ENCODE results near the gene MMS19.

The MMS19 gene, protein sequence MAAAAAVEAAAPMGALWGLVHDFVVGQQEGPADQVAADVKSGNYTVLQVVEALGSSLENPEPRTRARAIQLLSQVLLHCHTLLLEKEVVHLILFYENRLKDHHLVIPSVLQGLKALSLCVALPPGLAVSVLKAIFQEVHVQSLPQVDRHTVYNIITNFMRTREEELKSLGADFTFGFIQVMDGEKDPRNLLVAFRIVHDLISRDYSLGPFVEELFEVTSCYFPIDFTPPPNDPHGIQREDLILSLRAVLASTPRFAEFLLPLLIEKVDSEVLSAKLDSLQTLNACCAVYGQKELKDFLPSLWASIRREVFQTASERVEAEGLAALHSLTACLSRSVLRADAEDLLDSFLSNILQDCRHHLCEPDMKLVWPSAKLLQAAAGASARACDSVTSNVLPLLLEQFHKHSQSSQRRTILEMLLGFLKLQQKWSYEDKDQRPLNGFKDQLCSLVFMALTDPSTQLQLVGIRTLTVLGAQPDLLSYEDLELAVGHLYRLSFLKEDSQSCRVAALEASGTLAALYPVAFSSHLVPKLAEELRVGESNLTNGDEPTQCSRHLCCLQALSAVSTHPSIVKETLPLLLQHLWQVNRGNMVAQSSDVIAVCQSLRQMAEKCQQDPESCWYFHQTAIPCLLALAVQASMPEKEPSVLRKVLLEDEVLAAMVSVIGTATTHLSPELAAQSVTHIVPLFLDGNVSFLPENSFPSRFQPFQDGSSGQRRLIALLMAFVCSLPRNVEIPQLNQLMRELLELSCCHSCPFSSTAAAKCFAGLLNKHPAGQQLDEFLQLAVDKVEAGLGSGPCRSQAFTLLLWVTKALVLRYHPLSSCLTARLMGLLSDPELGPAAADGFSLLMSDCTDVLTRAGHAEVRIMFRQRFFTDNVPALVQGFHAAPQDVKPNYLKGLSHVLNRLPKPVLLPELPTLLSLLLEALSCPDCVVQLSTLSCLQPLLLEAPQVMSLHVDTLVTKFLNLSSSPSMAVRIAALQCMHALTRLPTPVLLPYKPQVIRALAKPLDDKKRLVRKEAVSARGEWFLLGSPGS

DNA sequence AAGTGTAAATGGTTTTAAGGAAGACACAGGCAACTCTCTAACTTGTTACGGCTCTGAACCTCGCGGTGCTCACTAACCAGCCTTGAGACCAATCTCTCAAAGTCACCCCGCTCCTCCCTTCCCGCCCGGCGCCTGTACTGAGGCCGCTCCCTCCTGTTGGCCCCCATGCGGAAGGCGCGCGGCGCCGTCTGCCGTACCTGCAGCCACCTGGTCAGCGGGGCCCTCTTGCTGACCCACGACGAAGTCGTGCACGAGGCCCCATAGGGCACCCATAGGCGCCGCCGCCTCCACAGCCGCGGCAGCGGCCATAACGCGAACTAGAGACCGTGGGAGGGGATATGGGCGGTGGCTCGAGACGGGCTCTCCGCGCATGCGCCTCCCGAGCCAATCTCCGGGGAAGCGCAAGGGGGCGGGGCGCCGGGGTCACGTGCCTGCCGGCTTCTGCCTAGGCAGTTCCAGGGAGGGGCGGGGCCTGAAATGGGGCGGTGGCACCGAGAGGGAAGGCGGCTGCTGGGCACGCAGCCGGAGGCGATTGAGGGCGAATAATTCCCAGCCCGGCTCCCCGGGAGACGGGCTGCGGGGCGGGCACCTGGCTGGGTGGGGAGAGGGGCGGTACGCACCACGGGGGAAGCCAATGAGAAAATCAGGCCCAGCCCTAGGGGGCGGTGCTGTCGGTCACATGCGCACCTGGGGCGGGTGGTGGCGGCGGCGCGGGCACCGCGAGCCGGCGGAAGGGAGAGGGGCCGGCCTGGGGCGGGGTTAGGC is at the start of gene MMS19:
MMS19 (minus strand) TSS at position 347 of the 765 bp plus-strand sequence; CDS start at position 309, 38 bp downstream.
- no peak for FAIRE-seq

DNA sequence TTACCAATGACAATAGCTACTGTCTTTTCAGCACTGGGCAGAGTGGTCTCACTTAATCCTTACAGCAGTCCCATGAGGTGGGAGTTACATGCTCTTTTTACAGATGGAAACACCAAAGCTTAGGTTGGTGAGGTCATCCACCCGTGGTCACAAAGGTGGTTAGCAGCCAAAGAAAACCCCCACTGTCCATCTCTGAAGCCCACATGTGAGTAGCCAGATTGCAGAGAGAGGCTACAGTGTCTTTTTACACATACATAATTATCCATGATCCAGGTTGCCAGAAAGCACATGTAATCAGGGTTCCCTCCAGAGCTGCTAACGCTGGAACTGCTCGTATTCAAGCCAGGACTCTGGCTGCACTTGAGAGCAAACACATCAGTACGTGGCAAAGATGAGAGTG is 49.7 kb upstream of the MMS19 start:
- no peak for FAIRE-seq

DNA sequence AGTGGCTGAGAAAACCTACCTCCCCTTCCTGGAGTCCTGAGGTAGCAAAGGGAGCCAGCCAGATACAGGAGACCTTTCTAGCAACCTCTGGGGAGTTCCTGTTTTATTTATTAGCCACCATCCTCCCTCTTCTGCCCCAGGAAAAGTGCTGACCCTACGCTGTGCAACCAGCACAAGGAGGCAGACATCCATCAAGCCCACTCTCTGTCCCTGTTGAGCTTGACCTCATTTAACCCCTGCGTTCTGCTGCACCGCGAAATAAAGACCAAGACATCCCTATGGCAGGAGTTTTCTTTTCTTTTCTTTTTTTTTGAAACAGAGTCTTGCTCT is 49.0 kb upstream of the MMS19 start:
- FAIRE-seq: no peak

DNA sequence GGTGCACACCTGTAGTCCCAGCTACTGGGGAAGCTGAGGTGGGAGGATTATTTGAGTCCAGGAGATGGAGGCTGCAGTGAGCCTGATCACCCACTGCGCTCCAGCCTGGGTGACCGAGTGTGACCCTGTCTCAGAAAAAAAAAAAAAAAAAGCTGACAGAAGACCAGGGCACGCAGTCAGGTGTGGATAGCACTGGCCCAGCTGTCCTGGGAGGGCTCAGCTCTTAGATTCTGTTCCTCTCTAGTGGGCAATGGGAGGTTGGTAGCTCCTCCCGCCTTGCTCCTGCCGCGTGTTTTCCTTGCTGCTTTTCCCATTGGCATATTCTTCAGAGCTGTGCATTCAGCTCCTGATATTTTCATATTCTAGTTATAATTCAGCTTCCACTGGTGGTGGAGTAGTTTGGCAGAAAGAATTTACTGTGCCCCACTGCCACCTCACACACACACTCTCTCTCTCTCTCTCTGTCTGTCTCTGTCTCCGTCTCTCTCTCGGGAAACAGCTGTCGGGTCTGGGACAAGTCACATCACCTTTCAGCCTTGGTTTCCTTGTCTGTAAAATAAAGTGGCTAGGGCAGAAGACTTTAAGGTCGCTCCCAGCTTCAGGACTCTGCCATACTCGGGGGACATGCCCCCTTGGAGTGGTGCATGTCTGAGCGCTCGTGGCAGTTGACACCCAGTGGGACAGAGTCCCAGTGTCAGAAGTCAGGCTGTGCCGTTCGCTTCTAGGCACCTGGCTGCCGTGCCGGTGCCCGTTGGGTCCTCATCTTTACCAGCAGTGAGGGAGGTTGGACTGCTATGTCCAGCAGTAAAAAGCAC is 48.4 kb upstream of the MMS19 start:
- FAIRE-seq: no peak

DNA sequence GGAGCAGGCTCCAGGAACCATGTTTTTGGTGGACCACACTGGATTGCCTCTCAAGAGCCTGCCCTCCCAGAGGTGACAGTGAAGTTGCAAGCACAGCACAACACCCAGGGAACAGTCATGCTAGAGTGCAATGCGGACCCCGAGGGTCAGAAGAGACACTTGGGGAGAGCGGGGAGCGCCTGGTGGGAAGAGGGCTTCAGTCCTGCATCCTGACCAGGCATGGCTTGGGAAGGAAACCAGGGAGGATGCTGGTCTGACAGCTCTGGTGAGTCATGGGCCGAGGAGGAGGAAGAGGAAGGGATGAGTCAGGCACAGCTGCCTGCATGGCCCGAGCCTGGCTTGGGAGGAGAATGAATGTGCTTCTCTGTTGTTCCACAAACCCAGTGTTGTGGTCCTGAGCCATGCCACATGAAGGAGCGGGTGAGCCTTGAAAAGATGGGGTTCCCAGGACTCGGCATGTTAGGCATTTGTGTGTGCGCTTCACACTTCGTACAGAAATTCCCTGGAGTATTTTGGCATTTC is 44.9 kb upstream of the MMS19 start:
- no peak for FAIRE-seq

DNA sequence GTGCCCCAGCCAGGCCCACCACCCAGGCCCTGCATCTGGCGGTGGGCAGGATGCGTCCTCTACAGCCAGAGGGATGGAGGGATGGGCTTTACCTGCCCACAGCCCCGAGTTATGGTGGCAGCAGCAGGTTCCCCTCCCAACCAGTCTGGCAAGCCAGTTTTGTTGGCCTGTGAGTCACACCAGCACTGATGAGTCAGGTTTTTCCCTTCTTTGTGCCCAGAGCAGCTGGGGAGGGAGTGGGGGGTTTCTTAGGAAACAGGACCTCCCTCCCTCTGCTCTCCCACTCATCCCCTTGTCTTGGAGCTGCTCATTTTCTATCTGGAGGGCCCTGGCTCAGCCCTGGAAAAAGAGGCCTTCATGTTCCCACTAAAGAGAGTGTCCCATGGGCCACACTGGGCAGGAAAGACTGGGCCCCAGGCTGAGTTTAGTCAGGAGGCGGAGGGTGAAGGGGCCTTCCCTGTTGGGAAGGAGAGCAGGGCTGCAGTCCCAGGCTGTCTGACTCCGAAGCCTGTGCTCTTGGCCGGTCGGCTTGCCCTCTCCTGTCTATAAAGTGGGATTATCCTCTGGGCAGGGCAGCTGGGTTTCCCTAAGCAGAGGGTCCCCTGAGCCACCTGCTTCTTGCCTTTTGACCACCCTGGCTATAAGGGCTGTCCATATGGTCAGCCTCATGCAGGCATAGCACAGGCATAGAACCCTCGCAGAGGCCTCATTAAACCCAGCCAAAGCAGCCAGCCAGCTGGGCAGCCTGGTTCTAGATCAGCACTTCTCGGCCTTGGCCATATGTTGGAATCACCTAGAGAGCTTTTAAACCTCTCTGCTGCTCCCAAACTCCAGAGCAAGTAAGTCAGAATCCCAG is 44.2 kb upstream of the MMS19 start:
- FAIRE-seq: no peak

DNA sequence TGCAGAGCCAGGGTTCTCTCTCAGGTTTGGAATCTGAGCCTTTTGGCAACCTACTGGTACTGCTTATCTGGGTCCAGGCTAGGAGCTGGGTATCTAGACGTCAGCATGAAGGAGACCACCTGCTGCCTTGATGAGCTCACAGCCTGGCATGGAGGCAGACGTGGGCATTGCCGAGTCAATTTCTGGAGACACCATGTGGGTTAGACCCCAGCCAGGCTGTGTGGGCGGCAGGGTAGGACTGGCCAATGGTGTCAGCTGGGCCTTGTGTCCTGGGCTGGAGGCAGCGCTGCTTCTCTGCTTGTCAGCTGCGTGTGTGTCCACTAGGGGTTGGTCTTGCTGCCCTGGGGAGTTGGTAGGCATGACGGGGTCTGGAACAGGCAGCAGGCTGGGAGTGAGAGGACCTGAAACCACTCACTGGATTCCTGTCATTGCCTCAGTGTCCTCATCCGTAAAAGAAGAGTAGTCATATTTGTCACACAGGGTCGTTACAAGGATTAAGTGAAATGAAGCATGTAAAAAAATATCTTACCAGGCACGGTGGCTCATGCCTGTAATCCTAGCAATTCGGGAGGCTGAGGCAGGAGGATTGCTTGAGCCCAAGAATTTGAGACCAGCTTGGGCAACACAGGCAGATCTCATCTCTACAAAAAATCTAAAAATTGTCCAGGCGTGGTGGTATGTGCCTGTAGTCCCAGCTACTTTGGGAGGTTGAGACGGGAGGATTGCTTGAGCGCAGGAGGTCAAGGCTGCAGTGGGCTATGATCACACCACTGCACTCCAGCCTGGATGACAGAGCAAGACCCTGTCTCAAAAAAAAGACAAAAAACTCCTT is 42.7 kb upstream of the MMS19 start:
- no peak for FAIRE-seq

DNA sequence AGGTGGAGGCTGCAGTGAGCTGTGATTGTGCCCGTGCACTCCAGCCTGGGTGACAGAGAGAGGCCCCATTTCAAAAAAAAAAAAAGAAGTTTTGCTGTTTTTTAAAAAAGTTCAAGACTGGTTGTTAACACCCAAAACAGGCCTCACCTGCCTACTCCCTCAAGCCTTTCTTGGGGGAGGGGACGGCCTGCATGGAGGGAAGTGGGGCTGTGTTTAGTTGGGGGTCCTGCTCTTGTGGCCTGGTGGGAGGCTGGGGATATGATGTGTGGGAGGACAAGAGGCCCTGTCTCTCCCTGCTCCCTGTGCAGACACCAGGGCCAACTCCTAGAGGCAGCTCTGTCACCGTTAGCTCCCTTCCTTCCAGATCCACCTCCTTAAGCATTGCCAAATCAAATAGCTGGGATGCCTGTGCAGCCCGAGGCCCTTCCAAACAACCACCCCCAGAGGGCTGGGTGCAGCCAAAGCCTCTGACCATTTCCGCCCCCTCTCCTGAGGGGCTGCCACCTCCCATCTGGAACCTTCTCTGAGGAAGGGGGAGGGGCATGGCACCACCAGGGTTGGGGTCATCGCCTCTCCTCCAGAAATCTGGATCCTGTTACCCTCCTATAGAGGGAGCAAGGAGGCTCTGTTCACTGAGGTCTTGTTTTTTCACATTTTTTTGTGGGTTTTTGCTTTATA is 41.4 kb upstream of the MMS19 start:
- no peak for FAIRE-seq

DNA sequence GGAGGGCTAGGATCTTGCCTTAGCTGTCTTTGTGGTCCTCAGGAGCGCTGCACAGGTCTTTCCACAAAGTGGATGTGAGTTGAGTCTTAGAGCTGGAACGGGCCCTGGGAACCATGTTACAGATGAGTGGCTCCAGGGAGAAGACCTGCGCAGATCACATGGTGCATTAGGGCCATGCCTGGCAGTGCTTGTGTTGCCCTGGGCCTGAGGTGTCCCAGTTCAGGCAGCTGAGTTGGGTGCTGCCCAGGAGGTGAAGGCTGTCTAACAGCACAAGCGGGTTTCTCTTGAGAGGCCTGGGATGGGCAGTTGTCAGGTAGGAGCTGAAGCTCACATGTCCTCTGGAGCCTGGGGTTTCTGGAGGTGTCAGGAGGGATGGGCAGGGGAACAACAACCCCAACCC is 40.6 kb upstream of the MMS19 start:
- no peak for FAIRE-seq

DNA sequence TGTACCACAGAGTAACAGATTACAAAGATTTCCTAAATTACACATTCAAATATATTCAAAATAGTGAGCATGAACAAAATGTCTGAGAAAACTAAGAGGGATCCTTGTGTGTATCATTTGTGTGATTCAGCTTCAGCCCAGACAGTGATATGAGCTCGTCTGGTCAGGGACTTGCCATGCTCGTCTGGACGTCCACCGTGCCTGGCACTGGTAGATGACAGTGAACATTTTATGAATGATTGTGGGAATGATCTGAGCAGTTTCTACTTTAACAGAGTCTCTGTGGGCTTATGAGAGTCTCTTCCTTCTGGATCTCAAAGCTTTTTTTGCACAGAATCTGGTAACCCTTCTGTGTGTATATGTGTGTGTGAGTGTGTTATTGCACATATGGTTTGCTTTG is 40.2 kb upstream of the MMS19 start:
- no peak for FAIRE-seq

DNA sequence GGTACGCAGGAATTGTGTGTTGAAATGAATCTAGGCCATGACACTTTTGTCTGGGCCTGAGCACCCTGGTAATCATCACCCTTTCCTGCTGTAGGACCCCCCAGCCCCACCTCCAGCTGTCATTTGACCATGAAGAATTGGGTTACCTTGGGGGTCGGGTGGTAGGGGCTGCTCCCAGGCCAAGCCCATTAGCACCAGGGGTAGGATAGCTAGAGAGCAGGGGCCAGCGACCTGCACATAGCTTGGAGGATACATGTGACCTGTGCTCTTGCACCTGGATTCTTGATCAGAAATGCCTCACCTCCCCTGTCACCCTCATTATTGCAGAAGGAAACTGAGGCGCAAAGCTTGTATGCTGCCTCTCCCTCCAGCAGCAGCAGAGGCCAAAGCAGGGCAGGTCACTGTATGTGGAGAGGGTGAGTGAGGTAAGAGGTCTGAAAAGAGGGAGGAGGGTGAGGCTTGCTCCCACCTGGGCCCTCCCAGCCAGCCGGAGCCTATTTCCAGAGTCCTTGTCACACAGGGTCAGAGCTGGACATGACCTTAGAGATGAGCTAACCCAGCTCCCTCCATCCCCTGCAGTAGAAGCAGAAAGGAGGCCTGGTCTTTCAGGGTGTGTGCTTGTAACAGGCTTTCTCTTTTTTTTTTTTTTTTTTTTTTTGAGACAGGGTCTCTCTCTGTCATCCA is 39.1 kb upstream of the MMS19 start:
- no peak for FAIRE-seq

DNA sequence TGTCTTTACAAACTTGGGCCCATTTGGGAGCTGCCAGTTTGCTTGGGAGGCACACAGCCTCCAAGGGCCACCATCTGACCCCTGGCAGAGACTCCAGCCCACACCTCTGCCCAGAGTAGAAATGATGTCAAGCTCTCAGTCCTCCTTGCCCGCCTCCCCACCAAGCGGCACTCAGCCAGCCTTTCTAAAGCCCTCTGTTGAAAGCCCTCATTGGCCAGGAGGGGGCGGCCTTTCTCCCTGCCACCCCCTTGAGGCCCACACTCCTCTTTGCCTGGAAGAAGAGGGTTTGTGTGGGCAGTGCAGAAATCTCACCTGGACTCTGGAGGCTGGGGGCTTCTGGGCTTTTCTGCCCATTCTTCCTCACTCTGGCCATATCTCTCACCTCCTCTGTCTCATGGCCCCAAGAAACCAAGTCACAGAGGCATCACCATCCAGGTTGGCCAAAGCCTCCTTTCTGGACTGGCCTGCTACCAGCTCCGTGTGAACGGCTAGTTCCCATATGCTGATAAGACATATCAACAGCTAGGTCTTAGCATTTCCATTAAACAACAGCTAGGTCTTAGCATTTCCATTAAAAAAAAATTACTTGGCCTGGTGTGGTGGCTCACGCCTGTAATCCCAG is 36.6 kb upstream of the MMS19 start:
- no peak for FAIRE-seq

DNA sequence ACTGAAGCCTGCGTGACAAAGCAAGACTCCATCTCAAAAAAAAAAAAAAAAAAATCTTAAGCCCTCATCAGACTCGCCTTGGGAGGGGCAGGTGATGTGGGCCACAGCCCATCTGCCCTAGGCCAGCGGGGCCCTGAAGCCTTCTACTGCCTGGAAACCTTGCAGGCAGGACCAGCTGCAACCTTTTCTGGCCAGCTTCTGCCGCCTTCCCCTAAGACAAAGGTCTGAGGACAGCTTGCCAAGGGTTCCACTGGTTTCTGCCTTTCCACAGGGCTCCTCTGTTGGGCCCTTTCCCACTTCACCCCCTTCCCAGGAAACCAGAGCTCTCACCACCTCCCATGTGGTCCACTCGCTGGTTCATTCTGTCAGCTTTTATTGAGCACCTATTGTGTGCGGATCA is 35.7 kb upstream of the MMS19 start:
- FAIRE-seq: no peak

DNA sequence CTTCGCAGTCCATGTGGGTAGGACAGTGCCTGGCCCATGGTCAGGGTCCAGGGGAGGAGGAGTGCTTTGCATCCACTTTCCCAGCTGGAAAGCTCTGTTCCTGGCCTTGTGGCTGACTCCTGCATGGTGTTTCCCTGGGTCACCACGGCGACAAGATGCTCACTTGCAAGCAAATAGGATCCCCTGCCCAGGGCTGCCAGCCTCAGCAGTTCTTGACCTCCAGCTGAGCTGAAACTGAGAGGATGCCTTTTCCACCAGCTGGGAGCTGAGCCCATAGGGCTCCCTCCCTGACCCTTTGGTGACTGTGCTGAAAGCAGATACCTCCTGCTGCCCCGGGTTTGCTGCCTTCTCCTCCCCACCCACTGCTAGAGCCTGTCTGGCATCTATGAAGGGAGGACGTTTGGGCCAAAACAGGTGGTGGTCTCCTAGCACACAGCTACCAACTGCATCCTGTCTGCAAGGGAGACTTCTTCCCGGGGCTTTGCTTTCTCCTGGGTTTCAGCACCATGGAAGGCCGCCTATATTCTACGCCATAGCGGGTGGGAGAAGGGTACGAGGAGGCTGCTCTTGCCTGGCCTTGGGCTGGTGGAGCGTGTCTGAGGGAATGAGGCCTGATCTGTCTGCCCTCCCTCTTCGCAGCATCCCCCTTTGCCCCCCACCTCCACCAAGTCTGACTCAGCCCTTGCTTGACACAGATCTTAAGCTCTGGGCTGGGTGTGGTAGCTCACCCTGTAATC is 34.9 kb upstream of the MMS19 start:
- FAIRE-seq: no peak

DNA sequence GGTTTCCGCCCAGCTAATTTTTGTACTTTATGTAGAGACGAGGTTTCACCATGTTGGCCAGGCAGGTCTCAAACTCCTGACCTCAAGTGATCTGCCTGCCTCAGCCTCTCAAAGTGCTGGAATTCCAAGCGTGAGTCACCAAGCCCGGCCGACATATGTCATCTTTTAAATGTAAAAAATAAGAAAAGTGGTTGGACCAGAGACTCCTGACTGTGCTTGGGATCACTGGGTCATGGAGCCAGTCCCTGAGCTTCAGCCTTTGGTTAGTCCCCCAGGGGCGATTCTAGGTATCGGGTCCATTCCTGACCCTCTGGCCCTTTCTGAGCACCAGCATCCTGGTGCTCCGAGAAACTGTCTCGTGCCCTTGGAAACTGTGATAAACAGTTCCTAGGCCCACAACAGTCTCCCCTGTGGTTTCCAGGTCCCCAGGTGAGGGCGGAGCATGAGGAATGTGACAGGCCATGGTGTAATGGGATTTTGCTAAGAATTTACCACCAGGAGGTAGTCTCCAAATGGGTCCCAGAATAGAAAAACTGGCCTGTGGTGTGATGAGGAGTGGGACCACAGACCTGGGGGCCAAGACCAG is 33.3 kb upstream of the MMS19 start:
- FAIRE-seq: no peak

DNA sequence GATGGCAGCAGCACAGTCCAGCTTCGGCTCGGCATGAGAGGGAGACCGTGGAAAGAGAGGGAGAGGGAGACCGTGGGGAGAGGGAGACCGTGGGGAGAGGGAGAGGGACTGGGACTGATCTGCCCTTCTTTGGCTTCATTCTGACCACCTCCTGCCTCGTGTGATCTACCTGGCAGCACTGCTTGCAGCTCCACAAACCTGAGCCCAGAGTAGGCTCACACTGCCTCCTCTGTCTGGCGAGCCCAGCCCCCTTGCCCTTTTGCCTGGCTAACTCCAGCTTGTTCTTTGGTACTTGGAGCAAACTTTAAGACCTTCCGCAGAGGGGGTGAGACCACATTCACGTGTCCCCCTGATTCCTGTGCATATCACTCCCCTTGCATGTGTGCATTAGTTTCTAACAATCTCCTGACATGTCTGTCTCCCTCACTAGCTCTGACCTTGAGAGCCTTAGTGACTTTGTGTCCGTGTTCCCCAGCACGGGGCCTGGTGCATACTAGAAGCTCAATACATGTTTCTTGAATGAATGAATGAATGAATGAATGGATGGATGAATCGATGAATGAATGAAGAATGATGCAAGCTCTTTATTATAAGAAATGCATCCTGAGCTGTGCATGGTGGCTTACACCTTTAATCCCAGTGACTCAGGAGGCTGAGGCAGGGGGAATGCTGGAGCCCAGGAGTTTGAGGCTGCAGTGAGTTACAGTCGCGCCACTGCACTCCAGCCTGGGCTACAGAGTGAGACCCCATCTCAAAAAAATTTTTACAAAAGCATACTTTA is 31.7 kb upstream of the MMS19 start:
- FAIRE-seq: no peak

All from endometrium (tissue), 2 donors.